GM20000 (cell line): ENCODE data around the gene CSNK1G3.

Source experiments
- DNase-seq: peaks from one replicate; pipeline ENCODE4 v3.0.0; 2012; ENCODE audit warnings: low spot score
- CTCF ChIP-seq: IDR thresholded peaks from 2 replicates; pipeline ENCODE4 v1.5.1; 2012; ENCODE audit warnings: mild to moderate bottlenecking, control low read depth; ENCODE audit errors: extremely low read depth, missing control alignments

CSNK1G3 gene

GRCh38 chr5:123665822-123666371 is 153.9 kb downstream of the CSNK1G3 start:
- TF ChIP-seq CTCF, result no peak
- no peak for DNase-seq
